GDM1 (cell line): ENCODE measurements around the gene TTLL6.

ENCODE experiments used
- DNase-seq: peaks from one replicate; lab custom pipeline; 2025; lab: John Stamatoyannopoulos, UW

Gene TTLL6

DNA sequence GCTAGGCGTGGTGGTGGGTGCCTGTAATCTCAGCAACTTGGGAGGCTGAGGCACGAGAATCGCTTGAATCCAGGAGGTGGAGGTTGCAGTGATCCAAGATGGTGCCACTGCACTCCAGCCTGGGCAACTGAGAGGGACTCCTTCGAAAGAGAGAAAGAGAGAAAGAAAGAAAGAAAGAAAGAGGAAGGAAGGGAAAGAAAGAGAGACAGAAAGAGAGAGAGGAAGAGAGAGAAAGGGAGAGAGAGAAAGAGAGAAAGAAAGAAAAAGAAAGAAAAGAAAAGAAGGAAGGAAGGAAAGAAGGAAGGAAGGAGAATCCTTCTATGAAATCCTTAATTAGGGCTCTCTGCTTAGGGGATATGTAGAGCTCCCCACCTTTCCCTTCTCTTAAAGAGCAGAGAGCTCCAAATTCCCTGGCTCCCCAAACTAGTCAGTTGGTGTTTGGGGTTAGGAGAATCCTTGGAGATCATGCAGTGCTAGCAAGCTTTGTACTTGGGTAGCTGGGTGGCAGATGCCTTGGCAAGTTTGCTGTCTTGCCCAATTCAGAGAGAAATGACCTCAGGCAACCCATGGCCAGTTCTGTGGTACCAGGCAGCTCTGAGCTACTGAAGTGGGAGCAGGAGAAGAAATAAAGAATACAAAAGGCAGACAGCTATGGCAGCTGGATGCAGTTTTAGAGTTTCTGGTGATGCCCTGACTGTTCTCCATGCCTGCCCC, 79.5 kb downstream of the TTLL6 start:
- no peak for DNase-seq

DNA sequence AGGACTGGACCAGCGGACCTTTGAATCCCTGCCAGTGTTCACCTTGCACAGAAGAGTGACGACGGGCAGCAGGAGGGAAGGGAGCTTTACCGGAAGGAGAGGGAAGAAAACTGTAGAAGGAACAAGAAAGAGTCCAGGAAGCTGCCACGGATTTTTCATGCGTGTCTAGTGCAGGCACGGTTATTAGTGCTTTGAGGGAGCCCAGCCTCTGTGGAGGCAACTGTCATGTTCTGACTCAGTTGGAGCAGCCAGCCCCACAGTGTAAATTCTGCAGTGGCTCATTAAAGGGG, 82.0 kb downstream of the TTLL6 start:
- DNase-seq = no peak

GRCh38 chr17:48734333-48735061, 82.5 kb downstream of the TTLL6 start:
- DNase-seq = no peak

GRCh38 chr17:48733632-48734328, 83.2 kb downstream of the TTLL6 start:
- DNase-seq = no peak

GRCh38 chr17:48732688-48733629, 84.1 kb downstream of the TTLL6 start:
- DNase-seq = no peak

DNA sequence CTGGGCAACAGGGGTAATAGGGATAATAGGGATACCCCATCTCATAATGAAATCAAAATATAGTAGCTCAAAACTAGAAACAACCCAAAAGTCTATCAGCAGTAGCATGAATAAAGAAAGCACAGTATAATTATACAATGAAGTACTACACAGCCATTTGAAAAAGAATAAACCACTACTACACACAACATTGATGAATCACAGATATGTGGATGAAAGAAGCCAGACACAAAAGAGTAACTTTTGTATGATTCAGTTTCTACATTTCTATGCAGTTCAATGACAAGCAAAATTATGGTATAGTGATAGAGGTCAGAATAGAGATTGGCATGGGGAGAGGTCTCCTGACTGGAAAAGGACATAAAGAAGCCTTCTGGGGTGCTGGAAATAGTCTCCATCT, 85.7 kb downstream of the TTLL6 start:
- DNase-seq = no peak

- DNase-seq = no peak
Measured at GRCh38 chr17:48730240-48730550, 86.8 kb downstream of the TTLL6 start.

DNA sequence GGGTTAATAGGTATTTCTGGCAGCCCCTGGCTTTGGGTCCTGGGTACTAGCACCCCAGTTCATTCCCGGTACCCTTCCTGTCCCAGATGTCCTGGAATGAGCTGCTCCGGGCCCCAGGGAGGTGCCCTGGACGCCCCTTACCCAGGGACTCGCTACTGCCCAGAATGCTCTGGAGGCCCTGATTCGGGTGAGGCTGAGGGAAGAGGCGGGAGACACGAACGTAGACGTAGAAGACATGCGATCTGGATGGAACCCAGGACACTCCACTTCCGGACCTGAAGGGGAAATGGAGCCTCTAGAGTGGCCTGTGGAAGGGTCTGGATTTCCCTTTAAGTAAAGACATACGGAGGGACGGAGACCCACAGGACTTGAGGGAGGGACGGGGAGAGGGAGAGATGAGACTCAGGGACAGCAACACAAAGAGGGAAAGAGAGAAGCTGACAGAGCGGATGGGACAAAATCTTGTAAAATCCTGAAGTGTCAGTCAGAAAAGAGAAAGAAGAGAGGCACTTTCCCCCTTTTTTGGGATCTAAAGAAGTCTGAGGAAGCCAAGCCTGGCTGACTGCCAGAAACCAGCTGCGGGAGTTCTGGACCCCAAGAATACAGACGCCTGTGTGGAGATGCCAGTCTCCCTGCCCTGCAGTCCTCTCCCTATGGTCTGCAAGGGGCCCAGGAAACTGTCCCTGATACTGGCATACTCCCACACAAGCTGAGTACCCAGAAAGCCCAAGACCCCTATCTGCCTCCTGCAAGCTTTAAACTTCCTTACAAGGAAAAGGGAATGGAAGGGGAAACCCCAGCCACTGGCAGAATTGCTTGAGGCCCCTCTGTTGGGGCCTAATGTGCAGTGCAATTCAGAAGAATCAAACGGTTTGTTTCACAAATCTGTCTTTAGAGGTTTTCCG, 87.4 kb downstream of the TTLL6 start:
- no peak for DNase-seq

- DNase-seq = no peak
Measured at GRCh38 chr17:48728232-48729231, 88.5 kb downstream of the TTLL6 start, which contains the start of gene HOXB13. Gene HOXB13, minus strand, starts transcription at chr17:48728750. Its CDS starts 157 bp downstream, at chr17:48728593.

GRCh38 chr17:48727415-48728175, 89.4 kb downstream of the TTLL6 start:
- DNase-seq = no peak

- no peak for DNase-seq
Measured at GRCh38 chr17:48726916-48727286, 90.1 kb downstream of the TTLL6 start.

DNA sequence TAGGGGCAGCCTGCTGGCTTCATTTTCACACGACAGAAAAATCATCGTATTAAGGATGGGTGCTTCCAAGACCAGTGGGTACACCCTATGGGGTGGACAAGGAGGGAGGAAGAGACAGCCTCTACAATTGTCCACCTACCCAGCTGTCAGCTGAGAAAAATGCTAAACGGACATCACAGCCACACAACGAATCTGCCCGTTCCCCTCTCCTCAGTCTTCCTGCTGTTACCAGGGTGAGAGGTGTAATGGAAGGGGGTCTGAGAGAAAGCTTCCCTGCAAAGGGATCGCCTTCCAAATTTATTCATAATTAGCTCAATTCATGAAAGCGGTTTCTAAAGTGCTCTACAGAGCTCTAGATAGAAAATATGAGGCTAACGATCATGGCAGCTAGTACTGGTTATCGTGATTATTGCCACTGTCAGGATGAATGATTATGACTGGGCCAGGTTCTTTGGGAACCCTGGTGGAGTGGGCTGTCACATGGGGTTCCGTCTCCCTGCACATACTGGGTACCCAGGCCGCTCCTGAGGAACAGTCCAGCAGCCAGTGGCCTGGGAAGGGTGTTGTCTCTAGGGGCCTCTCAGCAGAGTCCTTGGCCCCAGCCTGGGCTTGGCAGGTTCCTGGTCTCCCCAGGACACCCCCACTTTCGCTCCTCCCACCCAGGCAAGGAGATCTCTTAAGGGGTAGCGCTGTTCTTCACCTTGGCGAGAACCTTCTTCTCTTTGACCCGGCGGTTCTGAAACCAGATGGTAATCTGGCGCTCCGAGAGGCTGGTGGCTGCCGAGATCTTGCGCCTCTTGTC, 90.7 kb downstream of the TTLL6 start:
- DNase-seq = no peak

DNA sequence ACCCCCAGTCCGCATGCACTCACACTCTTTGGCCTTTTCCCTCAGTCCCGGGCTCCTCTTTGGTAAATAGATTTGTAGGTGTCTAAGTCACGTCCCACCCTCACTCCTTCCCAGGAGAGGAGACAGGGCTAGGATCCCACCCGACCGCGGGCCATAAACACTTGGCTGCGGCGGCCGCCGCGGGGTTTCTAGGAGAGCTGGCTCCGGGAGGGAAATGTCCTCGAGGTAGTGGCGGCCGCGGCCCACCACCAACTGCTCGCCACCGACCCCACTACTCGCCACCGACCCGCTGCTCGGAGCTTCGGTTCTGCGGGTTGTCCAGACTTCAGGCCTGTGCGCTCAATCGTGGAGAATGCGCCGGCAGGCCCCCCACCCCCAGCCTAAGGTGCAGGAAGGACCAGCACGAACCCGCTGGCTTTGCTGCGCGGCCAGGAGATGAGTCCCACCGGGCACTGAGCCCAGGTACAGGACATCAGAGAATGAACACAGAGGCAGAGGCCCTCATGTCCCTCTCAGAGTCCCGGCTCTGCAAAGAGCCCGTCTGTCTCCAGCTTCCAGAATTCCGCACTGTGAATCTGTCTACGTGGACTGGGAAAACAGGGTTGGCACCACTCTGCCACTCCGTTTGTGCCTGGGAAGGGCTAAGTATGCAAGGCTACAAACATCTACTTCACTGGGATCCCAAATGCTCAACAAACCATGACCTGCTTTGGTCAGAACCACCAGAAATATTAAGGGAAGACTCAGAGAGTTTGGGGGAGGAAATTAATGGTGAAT, 91.6 kb downstream of the TTLL6 start:
- DNase-seq = no peak

GRCh38 chr17:48725004-48725287, 92.1 kb downstream of the TTLL6 start:
- no peak for DNase-seq

GRCh38 chr17:48724251-48725003, 92.6 kb downstream of the TTLL6 start:
- peak; percentile 39 for DNase-seq

DNA sequence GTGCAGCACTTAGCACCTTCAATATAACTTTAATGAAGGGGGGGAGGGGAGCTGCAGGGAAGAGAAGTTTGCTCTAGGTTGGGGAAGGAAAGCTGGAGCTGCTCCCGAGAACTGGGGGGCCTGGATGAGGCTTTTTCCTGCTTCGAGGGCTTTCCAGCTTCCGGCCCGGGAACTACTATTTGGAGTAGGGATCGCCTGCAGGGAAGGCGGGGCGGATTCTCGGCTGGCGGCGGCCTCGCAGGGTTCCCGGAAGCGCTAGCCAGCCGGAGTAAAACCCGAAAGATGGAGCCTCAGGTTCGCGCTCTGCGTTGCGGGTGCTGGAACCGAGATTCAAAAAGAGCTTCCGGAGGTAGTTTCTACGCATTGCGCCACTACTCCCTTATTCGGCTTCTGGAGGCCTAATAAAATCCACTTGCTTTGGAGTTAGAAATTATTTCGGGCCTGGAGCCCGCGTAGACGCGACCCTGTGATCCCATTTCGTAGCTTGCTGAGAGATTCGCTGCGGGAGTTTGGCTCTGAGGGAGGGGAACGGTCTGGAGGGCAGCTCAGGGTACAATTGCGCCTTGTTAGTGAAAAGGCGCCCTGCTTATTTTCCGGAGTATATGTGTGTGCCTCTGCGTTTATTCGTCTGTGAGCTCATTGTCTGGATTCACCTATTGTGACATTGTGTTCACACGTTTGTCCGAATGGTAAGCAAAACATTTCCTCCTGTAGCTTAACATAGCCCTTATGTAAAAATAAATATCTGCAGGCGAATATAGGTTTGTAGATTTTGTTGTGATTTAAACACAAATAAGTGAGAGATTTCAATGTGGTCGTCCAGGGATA, 93.4 kb downstream of the TTLL6 start:
- no peak for DNase-seq
